Duodenal mucosa (tissue), 2 donors: ENCODE results near the gene LRRC10B.

Experiments used
- H3K27ac ChIP-seq: one replicate; pipeline ENCODE4 v1.7.0; 2013; ENCODE audit warnings: low read depth, low read length
- H3K27me3 ChIP-seq, 2 donors: one replicate each; pipeline ENCODE4 v1.7.0; 2013; ENCODE audit warnings: low read length in 2 of 2, control low read depth in 1 of 2; ENCODE audit not compliant: insufficient read depth in 2 of 2, control insufficient read depth in 1 of 2
- H3K36me3 ChIP-seq, 2 donors: one replicate each; pipeline ENCODE4 v1.7.0; 2013; ENCODE audit warnings: low read length in 2 of 2, control low read depth in 1 of 2; ENCODE audit not compliant: insufficient read depth in 2 of 2, control insufficient read depth in 1 of 2
- H3K4me1 ChIP-seq, 2 donors: one replicate each; pipeline ENCODE4 v1.7.0; 2013; ENCODE audit warnings: low read length in 2 of 2, control low read depth in 1 of 2; ENCODE audit not compliant: insufficient read depth in 2 of 2, control insufficient read depth in 1 of 2
- H3K4me3 ChIP-seq, 2 donors: one replicate each; pipeline ENCODE4 v1.7.0; 2013; ENCODE audit warnings: low read length in 2 of 2, low read depth in 1 of 2
- H3K9ac ChIP-seq, 2 donors: one replicate each; pipeline ENCODE4 v1.7.0; 2013; ENCODE audit warnings: low read length in 2 of 2, low read depth in 1 of 2
- H3K9me3 ChIP-seq, 2 donors: one replicate each; pipeline ENCODE4 v1.7.0; 2013; ENCODE audit warnings: low read length in 2 of 2, control low read depth in 1 of 2; ENCODE audit not compliant: control insufficient read depth in 1 of 2

The LRRC10B gene

DNA sequence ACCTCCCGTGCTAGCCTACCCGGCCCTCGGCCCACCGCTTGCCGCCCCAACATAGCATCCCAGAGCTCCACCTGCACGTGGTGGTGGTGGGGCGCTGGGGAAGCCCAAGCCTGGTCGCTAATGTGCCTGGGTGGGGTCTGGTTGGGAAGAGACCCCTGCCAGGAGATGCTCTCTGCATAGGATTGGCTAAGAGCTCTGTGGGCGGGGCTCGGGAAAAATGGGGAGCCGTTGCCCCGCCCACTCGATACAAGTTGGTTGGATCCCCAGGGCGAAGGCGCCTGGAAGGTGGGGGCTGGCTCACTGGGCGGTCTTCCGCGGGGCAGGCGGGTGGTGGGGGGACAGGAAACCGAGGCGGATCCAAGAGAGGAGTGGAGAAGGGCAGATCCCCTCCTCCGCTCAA lies 7.6 kb downstream of the LRRC10B start:
- Histone ChIP-seq H3K4me3 (no peak overlapping the region), H3K9ac (no peak overlapping the region), H3K27ac (no peak overlapping the region), H3K9me3 (no peaks in the 10 kb centered on the region), H3K36me3 (no peaks in the 10 kb centered on the region), H3K4me1 (peaks cover 7 to 11% of the 10 kb centered on the region in 2 donors), H3K27me3 (peaks cover 6 to 7% of the 10 kb centered on the region in 2 donors)

DNA sequence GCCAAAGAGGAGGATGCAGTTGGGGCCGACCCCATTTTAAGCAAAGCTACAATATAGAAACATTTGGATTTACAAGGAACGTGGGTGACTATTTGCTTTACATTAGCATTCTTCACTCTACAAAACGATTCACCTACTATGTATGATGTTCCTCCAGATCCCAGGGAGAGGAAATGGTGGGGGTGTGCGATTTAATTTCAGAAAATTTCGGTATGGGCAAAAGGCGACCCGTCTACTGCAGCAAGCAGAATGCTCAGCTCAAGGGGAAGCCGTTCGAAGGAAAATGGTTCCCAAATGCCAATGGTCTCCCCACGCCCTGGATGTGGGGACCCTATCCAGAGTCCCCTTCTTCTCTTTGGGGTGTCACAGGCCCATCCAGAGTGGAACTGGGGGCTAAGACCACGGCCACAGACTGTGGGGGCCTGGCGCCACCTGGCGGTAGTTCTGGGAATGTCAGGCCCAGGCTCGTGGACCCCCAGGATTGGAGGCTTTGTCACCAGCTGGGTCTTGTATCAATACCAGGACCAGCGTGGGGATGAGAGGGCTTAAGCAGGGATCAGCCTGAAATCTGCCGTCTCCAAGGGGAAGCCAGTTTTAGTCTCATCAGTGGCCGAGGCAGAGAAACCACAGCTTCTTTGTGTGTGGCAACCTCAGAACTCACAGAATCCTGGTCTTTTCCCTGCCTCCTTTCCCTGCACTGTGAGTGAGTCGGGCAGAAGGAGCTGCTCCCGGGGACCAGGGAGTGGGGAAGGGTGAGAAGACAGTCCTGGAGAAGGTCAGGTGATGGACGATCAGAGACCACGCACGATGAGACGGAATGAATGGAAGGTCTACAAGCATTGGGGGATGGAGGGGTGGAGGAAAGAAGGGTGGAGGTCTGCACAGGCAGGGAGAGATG lies 8.4 kb downstream of the LRRC10B start:
- Histone ChIP-seq H3K9me3 (no peaks in the 10 kb centered on the region), H3K36me3 (no peaks in the 10 kb centered on the region), H3K4me1 (peaks cover 7 to 11% of the 10 kb centered on the region in 2 donors), H3K4me3 (no peak overlapping the region), H3K9ac (no peak overlapping the region), H3K27ac (no peak overlapping the region), H3K27me3 (peaks cover 3 to 7% of the 10 kb centered on the region in 2 donors)

DNA sequence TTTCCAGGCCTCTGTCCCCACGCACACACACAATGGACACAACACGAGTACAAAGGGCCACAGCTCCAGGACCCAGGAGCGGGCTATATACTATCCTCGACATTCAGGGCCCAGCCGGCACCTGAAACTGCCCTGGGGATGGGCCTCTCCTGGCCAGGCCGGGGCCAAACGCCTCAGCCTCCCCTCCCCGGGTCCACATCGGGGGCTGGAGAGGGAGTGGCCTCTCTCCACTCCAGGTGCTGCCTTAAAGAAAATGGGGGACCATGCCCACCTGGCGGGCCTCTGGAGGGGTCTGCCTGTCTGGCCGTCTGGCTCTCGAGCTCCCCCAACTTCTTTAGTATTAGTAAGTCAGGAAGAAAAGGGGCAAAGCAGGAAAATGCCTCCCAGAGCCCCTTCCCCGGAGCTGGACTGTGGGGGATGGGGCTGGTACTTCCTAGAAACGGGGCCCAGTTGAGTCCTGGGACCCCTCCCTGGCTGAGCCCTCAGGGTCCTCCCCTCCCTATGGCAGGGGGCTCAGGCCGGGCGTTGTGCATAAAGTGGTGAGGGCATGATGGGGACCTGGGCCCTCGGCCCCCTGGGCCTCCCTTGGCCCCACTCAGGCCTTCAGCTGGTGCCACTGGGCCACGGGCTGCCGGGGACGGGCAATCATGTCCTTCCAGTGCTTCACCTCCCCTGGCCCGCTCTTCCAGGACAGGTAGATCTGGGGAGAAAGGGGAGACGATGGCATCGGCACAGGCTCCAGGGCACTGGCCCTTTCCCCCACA lies 9.7 kb downstream of the LRRC10B start:
- H3K27ac ChIP-seq: no peak overlapping the region
- no peak overlapping the region for H3K9ac ChIP-seq
- H3K27me3 ChIP-seq: peaks cover 0 to 14% of the 10 kb centered on the region in 2 donors
- no peaks in the 10 kb centered on the region for H3K9me3 ChIP-seq
- H3K4me3 ChIP-seq: no peak overlapping the region
- H3K4me1 ChIP-seq: peaks cover 0 to 5% of the 10 kb centered on the region in 2 donors
- H3K36me3 ChIP-seq: no peaks in the 10 kb centered on the region

DNA sequence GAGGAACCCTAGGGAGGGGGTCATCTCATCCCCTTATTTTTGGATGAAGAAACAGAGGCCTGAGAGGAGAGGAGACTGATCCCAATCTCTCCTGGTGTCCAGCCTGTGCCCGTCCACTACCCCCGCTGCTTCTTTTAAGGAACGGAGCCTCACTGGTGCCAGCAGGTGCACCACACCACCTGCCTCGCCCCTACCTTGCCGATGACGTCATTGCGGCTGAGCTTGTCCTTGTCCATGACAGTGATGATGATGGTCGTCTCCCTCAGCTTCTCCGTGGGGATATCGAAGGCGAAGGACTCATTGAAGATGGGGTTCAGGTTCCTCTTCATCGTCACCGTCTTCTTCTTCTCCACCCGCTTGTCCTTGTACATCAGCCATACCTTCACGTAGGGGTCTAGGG lies 14.3 kb downstream of the LRRC10B start:
- Histone ChIP-seq H3K36me3 (no peaks in the 10 kb centered on the region), H3K27me3 (peaks cover 14 to 17% of the 10 kb centered on the region in 2 donors), H3K4me1 (no peaks in the 10 kb centered on the region), H3K9ac (no peak overlapping the region), H3K4me3 (no peak overlapping the region), H3K27ac (no peak overlapping the region), H3K9me3 (no peaks in the 10 kb centered on the region)

DNA sequence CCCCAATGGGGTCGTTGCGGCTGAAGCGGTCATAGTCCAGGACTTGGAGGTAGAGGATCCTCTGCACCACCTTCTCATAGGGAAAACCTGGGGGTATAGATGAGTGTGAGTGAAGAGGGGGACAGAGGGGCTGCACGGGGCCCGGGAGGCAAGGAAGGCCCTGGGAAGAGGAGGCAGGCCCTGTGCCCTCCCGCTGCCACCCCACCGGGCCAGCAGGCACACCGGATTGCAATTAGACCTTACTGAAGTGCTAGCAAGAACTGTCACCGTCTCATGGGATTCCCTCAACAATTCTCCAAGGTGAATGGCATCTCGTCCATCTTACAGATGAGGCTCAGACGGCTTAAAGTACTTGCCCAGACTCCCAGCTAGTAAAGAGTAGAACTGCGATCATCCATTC lies 15.9 kb downstream of the LRRC10B start:
- no peak overlapping the region for H3K27ac ChIP-seq
- H3K4me3 ChIP-seq: no peak overlapping the region

DNA sequence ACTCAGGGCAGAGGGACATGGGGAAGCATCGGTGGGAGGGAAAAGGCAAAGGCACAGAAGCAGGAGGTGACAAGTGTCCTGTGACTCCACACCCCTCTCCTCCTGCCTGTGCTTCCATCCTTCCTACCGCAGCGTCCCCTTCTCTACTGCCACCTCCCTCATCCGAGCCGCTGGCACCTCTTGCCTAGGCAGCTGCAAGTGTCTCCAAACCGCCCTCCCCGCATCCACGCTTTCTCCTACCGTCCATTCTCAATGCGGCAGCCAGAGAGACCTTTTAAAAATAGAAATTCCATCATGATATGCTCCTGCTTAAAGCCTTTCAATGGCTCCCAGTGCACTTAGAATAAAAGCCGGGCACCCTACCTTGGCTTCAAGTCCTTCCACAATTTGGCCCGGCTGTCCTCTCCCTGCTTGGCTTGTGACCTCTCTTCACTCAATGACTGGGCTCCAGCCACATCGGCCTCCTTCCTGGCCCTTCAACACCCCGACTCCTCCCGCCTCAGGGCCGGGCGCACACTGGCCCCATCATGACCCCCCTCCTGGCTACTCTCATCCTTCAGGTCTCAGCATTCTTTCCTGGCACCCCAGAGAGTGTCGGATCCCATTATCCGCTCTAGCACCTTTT lies 16.5 kb downstream of the LRRC10B start:
- Histone ChIP-seq H3K27me3 (peaks cover 14 to 17% of the 10 kb centered on the region in 2 donors), H3K4me3 (no peak overlapping the region), H3K4me1 (no peaks in the 10 kb centered on the region), H3K9me3 (no peaks in the 10 kb centered on the region), H3K36me3 (no peaks in the 10 kb centered on the region), H3K27ac (no peak overlapping the region), H3K9ac (no peak overlapping the region)

More for the DNA sequence above, 15.9 kb downstream of the LRRC10B start:
- Histone ChIP-seq H3K9me3 (no peaks in the 10 kb centered on the region), H3K4me1 (no peaks in the 10 kb centered on the region), H3K27me3 (peaks cover 14 to 17% of the 10 kb centered on the region in 2 donors), H3K36me3 (no peaks in the 10 kb centered on the region), H3K9ac (no peak overlapping the region)

DNA sequence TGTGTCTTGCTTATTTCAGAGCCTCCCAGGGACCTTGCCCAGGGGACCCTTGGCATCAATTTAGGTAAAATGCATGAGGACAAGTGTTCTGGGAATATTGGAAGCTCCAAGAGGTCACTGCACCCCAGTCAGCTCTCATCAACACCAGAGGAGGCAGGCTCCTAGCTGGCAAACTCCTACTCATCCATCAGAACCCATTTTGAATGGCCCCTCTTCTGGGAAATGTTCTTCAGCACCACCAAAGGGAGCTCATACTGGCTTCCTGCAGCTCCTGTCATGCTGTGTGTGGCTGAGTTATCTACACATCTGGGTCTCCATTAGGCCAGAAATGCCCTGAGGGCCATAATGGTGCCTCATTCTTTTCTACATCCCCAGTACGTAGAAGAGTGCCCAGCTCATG lies 17.7 kb downstream of the LRRC10B start:
- H3K4me1 ChIP-seq: peaks cover 0 to 4% of the 10 kb centered on the region in 2 donors
- H3K27me3 ChIP-seq: peaks cover 14 to 22% of the 10 kb centered on the region in 2 donors
- H3K4me3 ChIP-seq: no peak overlapping the region
- H3K9me3 ChIP-seq: no peaks in the 10 kb centered on the region
- H3K36me3 ChIP-seq: no peaks in the 10 kb centered on the region
- no peak overlapping the region for H3K9ac ChIP-seq
- no peak overlapping the region for H3K27ac ChIP-seq

DNA sequence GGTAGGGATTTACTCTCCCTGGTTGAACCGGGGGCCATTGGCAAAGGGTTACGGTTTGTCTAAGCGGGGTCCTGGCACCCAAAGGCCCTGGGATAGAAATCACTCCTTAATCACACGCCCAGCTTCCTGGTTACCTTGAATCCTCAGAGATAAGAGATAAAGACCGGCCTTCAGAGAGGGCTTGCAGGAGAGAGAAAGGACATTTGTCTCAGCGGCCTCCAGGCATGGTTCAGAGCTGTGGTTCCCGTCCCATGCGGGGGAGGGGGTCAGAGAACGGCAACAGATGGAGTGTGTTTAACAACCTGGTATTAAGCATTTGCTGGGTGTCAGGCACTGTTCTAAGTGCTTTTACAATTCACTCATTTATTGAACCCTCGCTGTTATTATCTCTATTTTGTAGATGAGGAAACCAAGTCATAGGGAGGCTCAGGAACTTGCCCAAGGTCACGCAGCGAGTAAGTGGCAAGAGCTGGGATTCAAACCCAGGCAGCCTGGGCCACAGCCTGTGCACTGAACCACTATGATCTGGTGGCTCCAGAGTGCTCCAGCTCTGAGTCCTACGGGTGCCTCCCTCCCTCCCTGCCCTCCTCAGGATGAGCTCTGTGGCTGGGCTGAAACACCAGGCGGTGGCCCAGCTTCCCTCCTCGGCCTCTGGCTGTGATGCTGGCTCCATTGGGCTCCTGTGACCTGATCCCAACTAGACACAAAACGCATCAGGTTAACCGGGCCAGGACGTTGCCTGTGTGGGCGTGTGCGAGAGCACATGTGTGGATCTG lies 18.6 kb downstream of the LRRC10B start:
- Histone ChIP-seq H3K4me3 (no peak overlapping the region), H3K4me1 (peaks cover 0 to 4% of the 10 kb centered on the region in 2 donors), H3K27me3 (peaks cover 14 to 22% of the 10 kb centered on the region in 2 donors), H3K9ac (no peak overlapping the region), H3K9me3 (no peaks in the 10 kb centered on the region), H3K27ac (no peak overlapping the region), H3K36me3 (no peaks in the 10 kb centered on the region)

DNA sequence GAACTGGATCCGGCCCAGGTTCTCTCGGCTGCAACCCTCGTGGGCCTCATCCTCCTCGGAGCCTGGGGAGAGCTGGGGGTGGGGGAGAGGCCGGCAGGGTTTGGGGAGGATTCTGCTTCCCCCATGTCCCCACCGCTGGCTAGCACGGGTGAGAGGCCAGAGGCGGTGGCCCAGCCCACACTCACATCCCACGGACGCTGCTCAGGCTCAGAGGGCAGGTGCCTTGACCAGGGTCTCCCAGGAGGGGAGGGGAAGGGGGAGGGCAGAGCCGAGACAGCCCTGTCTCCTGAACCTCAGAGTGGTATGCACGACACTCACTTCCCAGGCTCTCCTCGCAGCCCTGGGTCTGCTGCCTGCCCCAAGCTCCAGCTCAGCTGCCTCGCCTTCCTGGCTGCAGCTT lies 19.6 kb downstream of the LRRC10B start:
- Histone ChIP-seq H3K27me3 (peaks cover 7 to 22% of the 10 kb centered on the region in 2 donors), H3K27ac (no peak overlapping the region), H3K4me3 (no peak overlapping the region)

More for the DNA sequence above, 19.6 kb downstream of the LRRC10B start:
- Histone ChIP-seq H3K4me1 (peaks cover 0 to 4% of the 10 kb centered on the region in 2 donors), H3K36me3 (no peaks in the 10 kb centered on the region), H3K9me3 (no peaks in the 10 kb centered on the region), H3K9ac (no peak overlapping the region)
